Hematopoietic multipotent progenitor cell treated with erythropoietin and hydrocortisone succinate and interleukin-3 and kit ligand, for 17 days (in vitro differentiated cells): ENCODE results near the gene EIF2AK3.
"Not testable (repeated sequence)": the region's sequence is repeated elsewhere in the genome, so short reads cannot be mapped to it uniquely, and the experiment has no call there.

Experiments
- DNase-seq: peaks from one replicate; pipeline ENCODE4 v3.0.0-alpha.2; 2015; ENCODE audit warnings: low spot score

The EIF2AK3 gene

DNA sequence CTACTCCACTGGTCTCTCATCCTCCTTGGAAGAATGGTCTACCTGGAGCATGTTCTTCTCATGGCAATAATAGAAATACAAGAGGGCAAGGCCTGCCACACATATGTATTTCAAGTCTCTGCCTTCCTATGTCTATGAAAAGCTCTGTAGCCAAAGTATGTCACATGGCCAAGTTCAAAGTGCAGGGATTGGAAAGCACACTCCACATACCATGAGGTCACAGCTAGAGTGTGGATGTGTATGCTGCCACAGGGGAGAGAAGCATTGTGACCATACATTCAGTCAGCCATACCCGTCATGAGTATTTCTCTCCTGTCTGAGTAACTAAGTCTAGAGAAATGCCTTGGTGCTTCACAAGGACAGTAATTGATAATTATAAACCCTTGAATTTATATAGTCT lies 8.8 kb upstream of the EIF2AK3 start:
- no peak for DNase-seq

DNA sequence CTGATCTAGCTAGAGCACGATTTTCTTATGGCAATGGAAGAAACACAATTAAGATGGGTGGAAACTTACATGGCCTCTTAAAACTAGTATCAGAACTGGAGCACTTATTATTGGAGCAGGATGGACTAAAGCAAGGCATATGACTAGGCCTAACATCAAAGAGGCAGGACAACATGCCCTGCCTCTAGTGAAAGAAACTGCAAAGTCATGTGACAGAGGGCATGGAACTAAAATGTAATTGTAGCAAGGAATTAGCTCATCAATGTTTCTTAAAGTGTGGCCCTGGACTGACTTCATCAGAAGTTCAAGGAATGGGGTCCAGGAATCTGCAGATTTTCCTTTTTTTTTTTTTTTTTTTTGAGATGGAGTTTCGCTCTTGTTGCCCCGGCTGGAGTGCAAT lies 5.3 kb upstream of the EIF2AK3 start:
- no peak for DNase-seq

DNA sequence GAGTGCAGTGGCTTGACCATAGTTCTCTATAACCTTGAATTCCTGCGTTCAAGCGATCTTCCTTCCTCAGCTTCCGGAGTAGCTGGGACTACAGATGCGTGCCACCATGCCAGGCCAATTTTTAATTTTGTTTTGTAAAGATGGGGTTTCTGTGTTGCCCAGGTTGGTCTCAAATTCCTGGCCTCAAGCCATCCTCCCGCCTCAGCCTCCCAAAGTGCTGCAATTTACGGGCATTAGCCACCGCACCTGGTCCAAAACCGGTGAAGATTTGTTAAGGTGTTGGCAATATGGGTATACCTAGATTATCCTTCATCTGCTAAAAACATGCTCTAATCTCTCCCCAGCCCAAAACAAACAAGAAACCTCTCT lies 1.3 kb upstream of the EIF2AK3 start:
- no peak for DNase-seq

DNA sequence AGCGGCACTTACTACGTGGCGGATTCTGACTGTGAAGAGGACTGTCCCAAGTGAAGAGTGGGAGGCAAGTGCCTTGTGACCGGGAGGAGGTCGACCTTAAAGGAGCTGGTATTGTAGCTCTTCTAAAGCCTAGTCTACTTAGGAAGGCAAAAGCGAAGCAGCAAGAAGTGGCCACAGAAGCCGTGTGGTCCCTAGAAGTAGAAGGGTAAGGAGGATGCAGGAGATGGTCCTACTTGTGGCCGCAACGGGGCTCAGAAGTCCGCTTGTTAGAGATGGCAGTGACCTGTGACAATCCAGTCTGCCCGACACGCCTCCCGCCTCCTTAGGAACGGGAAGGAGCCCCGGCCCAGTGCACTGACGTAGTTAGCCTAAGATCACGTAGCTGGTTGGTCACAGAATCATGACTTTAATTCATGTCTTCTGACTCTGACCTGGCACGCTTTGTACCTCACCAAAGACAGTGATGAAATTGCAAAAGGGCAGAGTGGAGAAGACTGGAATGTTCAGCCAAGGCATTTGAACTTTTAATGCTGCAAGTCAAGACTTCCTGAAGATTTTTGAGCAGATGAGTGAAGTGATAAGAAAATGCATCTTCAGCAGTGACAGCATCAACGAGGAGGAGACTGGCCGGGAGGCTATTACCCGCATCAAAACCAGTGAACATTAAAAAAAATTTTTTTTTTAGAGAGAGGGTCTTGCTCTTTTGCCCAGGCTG lies 749 bp upstream of the EIF2AK3 start:
- DNase-seq = no peak

DNA sequence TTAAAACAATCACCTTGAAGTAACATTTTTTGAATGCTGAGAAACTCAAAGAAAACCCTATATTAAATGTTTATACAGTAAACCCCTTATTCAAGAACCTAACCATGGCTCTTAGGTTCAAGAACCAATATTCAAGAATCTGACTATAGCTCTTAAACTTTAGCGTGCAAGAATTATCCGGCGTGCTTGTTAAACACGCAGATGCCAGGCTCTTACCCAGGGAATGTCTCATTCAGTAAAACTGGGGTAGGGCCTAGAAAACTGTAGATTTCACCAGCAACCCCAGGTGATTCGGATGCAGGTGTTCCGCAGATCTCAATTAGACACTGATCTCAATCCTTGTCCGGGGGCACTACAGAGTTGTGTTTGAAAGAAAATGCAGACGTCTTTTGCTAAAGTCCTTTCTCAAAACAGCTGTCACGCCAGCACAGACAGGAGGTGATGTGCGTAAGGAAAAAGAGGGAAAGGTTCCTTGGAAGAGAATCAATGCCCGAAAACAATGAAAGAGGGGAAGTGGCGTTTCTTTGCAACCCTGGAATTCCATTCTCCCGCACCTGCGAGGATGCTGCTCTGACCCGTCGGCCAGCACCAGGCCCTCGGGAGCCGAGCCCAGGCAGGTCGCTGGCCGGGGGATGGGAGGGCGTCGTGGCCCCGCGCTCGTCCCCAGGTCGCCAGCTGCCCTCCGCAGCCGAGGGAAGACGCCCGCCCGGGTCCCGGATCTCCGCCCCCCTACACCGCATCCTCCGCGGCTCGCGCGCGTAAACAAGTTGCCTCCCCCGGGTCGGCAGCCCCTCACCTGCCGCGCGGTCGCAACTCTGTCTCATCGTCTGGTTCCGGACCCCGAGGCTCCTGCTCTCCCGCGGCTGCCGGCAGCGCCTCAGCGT lies 851 bp downstream of the EIF2AK3 start:
- no peak for DNase-seq

DNA sequence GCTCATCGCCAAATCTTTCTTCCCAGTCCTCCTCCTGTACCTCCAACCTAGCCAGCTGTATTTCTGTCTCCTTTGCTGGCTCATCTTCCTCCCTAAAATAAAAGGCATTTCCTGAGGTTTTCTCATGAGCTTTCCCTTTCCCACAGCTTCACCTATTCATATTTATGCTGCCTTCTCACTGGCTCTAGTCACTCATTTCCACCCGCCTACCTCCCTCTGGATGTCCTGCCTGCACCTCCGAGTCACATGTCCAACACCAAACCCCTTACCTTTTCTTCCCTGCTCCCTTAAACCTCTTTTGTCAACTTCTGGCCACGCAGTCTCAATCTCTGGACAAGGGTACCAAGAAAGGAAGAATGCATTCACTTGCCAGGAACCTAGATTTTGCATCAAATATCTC lies 2.8 kb downstream of the EIF2AK3 start:
- no peak for DNase-seq

DNA sequence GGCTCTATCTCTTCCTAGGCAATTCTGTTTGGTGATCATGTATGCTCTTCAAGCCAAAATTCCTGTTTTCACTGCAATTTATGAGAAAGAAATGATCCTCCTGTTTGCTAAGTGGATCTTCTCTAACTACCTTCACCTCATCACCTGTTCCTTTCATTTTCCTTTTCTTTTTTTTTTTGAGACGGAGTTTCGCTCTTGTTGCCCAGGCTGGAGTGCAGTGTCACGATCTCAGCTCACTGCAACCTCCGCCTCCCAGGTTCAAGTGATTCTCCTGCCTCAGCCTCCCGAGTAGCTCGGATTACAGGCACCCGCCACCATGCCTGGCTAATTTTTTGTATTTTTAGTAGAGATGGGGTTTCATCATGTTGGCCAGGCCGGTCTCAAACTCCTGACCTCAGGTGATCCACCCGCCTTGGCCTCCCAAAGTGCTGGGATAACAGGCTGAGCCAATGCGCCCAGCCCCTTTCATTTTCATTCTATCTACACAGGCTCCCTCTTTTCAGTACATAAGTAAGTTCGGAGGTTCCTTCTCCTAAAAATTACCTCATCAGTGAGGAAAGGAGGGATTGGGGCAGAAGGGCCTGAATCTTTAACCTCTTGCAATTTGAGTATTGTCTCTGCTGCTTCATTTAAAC lies 3.3 kb downstream of the EIF2AK3 start:
- DNase-seq = not testable (repeated sequence)

DNA sequence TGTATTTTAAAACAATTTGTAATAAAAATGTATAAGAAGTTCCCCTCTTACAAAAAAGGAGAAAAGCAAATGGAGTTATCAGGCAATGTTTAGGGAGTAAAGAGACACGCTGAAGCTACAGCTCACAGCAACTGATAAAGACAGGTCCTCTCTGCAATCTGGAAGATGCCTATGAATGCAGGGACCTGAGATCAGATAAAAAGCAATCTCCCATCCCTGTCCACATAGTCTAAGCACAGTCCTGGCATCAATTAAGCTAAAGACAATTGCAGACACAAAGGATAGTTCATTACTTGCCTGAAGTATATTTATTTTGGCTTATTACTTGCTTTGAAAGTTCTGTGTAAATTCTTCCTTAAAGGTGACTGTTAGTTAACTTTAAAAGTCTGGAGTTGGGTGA lies 5.0 kb downstream of the EIF2AK3 start:
- no peak for DNase-seq

DNA sequence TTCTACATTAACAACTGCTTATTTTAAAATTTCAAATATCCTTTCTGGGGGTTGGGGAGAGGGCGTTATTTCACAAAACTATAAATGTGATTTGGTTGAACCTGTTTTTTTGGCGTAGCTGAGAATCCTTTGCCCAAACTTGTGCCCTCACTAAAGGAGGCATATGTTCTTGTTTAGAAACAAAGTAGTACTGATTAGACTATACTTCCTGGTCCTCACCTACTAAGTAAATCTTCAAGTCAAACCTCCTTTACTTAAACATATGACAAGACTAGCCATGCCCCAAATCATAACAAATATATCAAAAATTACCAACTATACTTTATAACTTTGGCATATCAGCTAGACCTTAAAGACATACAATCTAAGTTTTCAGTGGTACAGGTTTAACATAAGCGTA lies 5.8 kb downstream of the EIF2AK3 start:
- DNase-seq = no peak

DNA sequence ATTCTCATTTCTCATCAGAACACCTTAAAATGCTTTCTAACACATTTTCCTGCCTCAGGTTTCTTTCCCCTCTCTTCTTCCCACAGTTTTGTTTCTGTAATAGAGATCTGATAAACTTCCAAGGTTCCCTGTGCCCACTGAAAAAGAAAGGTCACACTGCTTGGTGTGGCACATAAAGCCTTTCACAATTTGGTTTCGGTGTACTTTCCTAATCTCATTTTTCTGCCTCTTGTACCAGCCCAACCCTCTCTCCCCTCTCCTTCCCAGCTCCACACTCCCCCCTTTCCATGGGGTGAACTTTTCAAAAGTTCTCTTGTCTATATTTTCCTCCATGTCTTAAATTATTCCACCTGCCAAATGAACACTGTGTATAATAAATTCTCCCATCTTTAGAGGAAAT lies 7.2 kb downstream of the EIF2AK3 start:
- no peak for DNase-seq

DNA sequence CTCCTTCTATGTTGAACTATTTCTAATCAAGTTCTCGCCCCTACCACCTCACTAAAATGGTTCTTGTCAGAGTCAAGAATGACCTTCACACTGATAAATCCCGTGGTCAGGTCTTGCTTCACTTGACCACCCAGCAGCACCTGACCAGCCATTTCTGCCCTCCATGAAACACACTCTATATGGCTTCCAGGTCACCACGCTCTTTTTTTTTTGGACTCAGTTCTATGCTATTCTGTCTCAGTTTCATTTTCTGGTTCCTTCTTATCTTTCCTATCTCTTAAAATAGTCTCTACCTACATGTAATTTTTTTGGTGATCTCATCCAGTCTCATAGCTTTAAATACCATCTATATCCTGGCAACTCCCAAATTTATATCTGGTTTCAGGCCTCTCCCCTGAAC lies 11.4 kb downstream of the EIF2AK3 start:
- no peak for DNase-seq

DNA sequence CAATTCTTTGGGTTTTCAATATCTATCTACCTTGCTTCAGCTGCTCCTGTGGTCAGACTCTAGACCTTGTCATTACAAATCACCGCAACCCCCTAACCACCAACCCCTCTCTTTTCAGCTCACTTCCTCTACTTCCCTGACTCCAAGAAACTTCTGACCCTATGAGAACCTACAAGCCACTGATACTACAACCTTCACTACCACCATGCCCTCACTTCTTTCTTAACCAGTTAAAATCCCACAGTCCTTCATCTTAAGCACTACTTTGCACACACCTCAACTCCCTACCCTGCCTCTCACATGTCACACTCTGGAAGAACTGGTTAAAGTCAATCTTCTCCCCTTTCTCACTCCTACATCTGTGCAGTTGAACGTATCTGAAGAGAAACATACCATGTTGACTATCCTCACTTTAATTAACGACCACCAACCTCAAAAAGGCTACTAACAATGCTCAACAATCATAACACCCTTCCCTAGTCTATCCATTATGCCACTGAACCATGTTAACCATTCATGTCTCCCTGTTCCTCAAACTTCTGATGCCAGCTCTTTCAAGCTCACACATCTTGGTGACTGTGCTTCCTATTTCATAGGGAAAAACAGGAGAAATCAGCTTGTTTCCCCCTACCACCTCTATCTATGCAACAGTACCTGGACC lies 12.6 kb downstream of the EIF2AK3 start:
- no peak for DNase-seq

DNA sequence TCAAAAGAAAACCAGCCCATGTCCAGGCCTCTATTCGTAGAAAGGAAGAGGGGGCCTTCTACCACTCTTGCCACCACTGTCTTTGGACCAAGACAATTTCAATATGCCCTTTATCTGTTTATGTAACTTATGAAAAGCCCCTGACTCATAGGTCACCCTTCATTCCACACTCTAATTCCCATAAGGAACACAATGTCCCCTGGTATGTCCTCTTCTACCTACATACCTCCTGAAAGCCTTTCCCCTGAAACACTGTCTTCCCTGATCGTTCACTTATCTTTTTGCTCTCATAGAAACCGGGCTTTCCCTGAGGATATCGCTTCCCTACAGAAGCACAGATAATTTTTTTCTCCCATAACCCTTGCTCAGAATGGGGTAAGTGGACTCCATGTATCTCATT lies 13.3 kb downstream of the EIF2AK3 start:
- DNase-seq = no peak

DNA sequence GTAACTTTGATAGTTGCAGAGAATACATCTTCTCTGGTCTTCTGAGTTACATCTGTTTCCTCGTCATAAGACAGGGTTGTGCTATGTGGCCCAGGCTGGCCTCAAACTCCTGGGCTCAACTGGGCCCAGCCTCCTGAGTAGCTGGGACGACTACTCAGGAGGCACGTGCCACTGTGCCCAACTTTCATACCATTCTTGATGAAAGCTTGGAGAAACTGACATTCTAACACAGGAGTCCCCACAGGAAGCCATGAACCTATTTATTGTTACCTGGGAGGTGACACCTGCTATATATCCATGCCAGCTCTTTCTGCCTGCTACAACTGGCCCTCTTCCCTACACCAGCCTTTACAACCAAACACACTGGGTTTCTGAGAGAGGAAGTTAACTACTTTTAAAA lies 19.1 kb downstream of the EIF2AK3 start:
- no peak for DNase-seq

DNA sequence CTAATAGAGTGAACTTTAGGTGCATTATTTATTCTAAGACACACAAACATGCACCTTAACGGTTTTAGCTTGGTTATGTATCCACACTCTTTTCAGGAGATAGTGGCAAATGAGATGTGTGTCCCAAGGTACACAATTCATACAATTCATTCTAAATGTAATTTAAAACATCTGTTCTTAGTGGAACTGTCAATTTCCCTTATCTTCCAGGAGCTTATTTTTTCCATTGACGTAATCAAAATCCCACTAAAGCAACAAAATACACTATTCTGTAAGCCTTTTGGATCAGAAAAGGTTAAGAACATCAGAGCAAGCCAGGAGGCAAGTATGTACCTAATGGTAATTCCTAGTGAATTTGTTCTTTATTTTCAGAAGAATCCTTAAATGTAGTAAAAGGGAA lies 19.8 kb downstream of the EIF2AK3 start:
- no peak for DNase-seq

DNA sequence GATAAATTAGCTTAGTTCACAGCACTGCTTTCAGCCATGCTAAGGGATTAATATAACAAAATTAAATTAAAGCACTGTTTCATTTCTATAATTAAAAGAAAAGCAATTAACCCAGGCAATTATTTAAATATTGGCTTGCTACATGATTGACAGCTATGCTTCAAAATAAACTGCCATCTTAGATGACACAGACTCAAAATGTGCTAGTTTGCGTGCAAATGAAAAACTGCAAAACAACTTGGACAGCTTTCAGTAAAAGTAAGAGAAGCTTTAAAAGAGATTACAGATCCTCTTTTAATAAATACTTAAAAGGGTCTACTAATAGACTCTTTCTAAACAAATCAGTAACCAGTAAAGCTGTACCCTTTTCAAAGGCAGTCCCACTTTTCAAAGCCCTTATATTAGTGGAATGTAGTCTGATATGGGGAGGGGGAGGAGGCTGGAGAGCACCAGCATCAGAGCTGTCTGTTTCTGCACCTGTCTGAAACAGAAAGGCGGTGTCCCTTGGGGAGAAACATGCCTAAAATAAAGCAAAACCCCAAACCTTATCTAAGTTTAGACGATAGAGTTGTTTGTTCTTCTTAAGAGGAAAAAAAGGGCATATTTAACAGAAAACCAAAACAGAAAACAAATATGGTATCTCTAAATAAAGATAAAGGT lies 20.8 kb downstream of the EIF2AK3 start:
- no peak for DNase-seq

DNA sequence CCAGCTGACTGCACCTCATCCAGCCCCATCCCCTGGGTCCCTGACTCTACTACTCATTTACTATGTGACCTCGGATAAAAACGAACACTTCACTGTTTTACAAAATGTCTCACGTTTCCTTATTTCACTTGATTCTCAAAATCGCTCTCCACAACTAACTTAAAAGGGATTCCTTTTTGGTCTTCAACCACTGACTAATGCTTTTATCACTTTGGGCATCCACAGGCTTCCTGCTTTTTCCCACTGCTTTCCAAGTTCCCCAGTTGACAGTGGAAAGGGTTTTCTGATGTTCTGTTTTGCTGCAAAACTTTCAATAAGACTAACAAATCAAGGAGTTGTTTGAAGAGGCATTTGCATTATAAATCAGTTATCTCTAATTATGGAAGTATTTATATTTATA lies 24.1 kb downstream of the EIF2AK3 start:
- DNase-seq = no peak

DNA sequence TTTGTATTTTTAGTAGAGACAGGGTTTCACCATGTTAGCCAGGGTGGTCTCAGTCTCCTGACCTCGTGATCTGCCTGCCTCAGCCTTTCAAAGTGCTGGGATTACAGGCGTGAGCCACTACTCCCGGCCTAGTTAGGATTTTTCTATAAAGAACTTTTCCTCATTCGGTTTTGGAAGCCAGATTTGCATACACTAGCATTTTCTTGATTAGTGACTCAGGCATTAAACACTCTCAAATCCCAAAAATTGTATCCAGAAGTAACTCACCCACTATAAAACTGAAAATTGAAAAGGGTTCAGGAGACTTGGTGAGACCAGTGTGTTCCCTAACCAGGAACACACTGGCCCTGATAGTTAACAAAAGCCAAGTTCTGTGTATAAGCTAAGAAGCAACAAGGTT lies 25.2 kb downstream of the EIF2AK3 start:
- no peak for DNase-seq

DNA sequence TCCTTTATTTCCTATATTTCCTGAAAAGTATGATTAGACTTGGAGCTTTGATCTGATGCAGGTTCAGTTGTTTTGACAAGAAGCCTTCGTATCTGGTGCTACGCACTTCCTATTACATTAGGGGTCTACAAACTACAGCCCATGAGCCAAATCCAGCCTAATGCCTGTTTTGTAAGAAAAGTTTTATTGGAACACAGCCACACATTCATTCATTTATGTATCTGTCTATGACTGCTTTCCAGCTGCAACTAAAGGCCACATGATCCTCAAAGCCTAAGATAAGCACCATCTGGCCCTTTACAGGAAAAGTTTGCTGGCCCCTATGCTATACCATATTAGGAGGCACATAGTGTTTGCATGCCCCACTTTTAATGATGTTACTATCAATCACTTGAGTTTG lies 26.0 kb downstream of the EIF2AK3 start:
- DNase-seq = no peak

DNA sequence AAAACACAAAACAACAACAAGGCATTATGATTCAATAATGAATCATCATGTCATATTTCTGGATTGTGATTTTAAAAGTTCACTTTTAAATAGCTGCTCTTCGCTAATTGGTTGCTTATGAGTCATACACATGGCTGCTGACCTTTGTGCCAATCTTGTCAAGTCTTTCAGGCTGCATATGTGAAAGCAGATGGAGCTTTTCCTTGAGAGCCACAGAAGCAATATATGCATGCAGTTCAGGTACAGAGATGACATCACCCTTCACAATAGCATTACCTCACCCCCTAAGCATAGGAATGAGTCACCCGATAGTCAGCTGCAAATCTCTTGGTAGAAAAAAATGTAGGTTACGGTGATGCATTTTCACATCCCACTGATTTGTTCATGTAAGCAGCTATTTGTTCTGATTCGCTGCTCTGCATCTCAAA lies 27.2 kb downstream of the EIF2AK3 start:
- DNase-seq = no peak

DNA sequence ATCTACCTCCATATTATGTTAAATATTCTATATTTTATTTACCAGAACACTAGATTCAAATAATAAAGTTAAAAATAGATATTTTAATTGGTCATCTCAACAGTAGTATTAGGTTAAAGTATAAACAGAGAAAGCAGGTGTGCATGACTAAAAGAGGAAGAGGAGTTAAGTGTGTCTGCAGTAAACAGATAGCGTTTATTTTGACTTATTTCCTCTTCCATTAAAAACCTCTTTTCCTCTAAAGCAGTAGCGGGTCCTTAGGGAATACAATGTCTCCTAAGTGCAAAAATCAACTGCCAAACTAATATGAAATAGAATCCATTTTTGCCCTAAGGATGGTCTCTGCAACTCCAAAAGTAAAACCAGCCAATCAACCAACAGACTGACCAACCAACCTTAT lies 27.7 kb downstream of the EIF2AK3 start:
- no peak for DNase-seq

DNA sequence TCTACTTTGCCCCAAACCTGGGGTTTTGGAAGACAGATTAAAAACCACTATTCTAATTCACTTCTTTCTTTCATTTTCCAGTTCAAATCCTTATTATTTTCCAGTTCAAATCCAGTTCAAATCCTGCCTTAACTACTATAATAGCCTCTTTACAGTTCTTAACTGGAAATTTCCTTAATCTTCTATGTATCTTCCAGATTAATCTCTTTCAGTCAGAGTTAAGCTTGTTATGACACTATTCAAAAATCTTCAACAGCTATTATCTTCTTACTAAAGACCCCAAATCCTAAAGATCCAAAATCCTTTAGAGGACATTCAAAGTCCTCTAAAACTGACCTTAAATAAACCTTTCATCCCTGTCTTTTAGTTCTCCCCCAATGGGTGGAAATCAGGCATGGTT lies 30.1 kb downstream of the EIF2AK3 start:
- no peak for DNase-seq
